Stimulated activated CD4-positive, alpha-beta T cell treated with anti-CD3 and anti-CD28 coated beads, TNF-alpha, amount 100 ng/mL, for 48 hours (primary cell): ENCODE results near the gene ZIM2.

Source experiments
- DNase-seq, 3 donors: peaks; one replicate each; pipeline ENCODE4 v3.0.0-alpha.2; 2020; ENCODE audit warnings: low read depth in 3 of 3

The ZIM2 gene

GRCh38 chr19:56838909-56839651, 1.4 kb downstream of the ZIM2 start:
- no peak for DNase-seq

- no peak for DNase-seq
Measured at GRCh38 chr19:56838024-56838908, 2.3 kb downstream of the ZIM2 start.

- DNase-seq: no peak
Measured at GRCh38 chr19:56837492-56838023, 3.0 kb downstream of the ZIM2 start.

GRCh38 chr19:56837004-56837403, 3.5 kb downstream of the ZIM2 start:
- no peak for DNase-seq

GRCh38 chr19:56836059-56836458, 4.5 kb downstream of the ZIM2 start:
- no peak for DNase-seq

GRCh38 chr19:56835401-56835800, 5.1 kb downstream of the ZIM2 start:
- DNase-seq: no peak

GRCh38 chr19:56834564-56835375, 5.8 kb downstream of the ZIM2 start:
- DNase-seq: no peak

GRCh38 chr19:56832352-56832928, 8.1 kb downstream of the ZIM2 start:
- no peak for DNase-seq

GRCh38 chr19:56831255-56831654, 9.3 kb downstream of the ZIM2 start:
- DNase-seq: no peak

GRCh38 chr19:56829596-56829995, 10.9 kb downstream of the ZIM2 start:
- no peak for DNase-seq

GRCh38 chr19:56827708-56828107, 12.8 kb downstream of the ZIM2 start:
- no peak for DNase-seq

GRCh38 chr19:56823956-56824355, 16.6 kb downstream of the ZIM2 start:
- no peak for DNase-seq

- no peak for DNase-seq
Measured at GRCh38 chr19:56823417-56823816, 17.1 kb downstream of the ZIM2 start.

- no peak for DNase-seq
Measured at GRCh38 chr19:56822755-56823154, 17.8 kb downstream of the ZIM2 start.

- no peak for DNase-seq
Measured at GRCh38 chr19:56821675-56822074, 18.9 kb downstream of the ZIM2 start.

- no peak for DNase-seq
Measured at GRCh38 chr19:56821209-56821608, 19.3 kb downstream of the ZIM2 start.

GRCh38 chr19:56819166-56819565, 21.4 kb downstream of the ZIM2 start:
- DNase-seq: no peak

- DNase-seq: no peak
Measured at GRCh38 chr19:56814656-56815055, 25.9 kb downstream of the ZIM2 start.

- no peak for DNase-seq
Measured at GRCh38 chr19:56813531-56813930, 27.0 kb downstream of the ZIM2 start.

- DNase-seq: no peak
Measured at GRCh38 chr19:56811480-56811879, 29.0 kb downstream of the ZIM2 start.

- no peak for DNase-seq
Measured at GRCh38 chr19:56810260-56810659, 30.3 kb downstream of the ZIM2 start.
